HG03060 (cell line): ENCODE data around the gene LRRTM3.

Experiments
- ATAC-seq: cut with Tn5 transposase; IDR thresholded peaks from one replicate; pipeline ENCODE4 v1.9.1; 2021; ENCODE audit warnings: low read depth, moderate number of reproducible peaks; ENCODE audit not compliant: unreplicated experiment

Gene LRRTM3

DNA sequence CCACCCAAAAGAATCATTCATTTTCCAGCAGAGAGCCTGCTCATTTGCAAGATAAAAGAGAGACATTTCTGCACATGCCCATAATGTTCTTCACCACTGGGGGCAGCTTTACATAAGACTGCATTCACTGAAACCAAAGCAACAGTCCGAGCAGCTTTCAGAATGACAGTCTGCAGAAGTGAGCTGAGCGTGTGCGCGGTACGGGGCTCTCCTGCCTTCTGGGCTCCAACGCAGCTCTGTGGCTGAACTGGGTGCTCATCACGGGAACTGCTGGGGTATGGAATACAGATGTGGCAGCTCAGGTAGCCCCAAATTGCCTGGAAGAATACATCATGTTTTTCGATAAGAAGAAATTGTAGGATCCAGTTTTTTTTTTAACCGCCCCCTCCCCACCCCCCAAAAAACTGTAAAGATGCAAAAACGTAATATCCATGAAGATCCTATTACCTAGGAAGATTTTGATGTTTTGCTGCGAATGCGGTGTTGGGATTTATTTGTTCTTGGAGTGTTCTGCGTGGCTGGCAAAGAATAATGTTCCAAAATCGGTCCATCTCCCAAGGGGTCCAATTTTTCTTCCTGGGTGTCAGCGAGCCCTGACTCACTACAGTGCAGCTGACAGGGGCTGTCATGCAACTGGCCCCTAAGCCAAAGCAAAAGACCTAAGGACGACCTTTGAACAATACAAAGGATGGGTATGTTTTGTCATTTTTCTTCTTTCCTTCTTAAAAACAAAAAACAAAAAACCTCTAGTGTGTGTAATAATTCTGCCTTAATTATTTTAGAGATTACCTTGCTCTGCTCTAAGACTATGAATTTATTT is at the start of gene LRRTM3:
Gene LRRTM3, plus strand, starts transcription at position 141 of the 820 bp plus-strand sequence.
- peak; percentile 100 for ATAC-seq

DNA sequence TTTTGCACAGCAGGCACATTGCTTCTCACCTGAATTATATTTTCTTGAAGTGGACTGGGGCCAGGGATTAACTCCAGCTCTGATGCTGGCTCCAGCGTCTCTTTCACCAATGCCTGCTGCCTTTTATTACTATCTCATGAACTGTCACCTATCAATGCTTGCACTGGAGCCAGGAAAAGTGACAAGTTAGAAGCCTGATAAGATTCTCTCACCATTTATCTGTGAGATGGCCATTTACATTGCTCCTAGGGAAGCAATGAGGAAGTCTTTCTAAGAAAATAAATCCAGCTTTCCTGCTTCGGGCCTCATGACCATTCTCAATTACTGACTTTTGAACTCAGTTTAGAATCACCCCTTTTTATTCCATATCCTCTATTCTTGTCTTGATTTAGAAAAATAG is 48.5 kb upstream of the LRRTM3 start:
- ATAC-seq = no peak

DNA sequence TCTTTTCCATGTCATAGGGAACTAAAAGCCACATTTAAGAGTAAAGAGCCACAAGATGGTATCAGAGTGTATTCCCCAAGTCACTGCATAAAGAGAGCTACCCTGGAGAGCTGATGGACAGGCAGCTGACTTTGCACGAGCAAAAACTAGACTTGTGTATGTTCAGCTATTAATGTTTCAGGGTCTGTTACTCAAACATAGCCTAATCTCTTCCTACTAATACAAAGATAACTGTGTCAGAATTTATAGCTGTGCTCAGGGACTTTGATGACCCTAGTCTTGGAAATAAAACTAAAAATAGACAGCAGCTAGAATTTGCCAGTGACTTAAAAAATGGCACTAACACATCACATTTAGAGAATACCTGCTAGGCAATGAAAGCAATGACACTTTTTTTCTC is 45.5 kb upstream of the LRRTM3 start:
- no peak for ATAC-seq

DNA sequence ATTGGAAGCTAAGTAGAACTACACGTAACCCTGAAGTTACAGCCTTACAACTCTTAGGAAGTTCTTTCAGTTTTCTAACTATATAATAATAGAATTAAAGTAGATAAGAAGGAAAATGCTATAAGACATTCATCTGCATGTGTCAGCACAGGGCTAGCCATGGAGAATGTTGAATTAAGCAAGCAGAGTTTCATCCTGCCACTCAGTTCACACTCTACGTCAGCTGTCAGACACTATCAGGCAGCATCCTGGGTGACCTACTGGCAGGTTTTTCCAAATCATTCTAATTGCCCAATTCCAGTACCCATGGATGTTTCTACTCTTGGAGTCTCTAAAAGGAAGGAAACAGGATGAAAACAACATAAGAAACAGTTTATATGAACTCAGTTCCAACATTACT is 45.0 kb upstream of the LRRTM3 start:
- ATAC-seq = no peak

DNA sequence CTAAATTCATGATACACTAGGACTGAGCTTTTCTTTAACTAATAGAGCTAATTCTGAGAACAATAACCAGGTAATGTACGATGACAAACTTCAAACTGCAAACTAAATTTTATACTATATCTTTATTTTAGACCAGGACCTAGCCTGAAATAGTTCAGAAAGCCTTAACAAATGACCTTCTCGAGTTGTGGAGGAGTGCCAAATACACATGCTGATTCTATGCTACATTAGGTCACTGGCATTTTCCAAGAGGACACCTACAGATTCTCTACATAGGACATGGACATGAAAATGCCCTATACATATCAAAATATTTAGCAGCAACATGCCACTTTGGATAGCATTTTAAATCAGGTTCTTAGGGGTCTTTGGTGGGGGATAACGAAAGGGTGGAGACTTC is 44.0 kb upstream of the LRRTM3 start:
- ATAC-seq = no peak

DNA sequence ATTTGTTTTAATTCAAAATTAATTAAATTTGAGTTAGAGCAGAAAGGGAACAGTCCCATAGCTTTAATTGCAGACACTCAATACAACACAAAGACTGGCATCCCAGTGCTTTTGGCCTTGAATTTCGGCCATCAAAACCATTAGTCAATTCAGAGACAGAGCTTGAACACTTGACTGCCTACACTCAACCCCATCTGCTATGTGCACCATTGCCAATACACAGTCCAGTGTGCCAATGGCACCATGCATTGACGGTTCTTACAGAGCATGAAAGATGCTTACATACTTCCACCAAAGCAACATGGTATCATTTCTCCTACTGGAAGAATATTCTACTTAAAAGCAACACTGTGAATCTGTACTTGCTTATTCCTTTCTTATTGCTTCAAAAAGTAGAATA is 43.6 kb upstream of the LRRTM3 start:
- no peak for ATAC-seq

DNA sequence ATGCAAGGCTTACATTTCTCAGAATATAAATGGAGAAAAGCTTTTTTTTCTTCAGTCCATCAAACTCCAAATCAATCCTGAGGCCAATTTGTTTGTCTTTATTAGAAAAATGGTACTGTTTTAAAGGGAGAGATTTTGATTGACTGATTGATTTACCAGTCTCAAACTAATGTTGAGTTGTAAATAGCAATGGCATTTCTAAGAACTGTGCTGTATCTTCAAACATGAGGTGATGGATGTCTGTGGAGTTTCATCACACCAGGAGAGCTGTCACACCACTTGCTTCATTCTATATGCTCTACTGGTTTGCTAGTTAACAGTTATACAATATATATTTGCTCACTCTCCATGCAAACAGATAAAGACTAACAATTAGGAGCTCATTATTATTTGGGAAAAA is 39.0 kb upstream of the LRRTM3 start:
- no peak for ATAC-seq

DNA sequence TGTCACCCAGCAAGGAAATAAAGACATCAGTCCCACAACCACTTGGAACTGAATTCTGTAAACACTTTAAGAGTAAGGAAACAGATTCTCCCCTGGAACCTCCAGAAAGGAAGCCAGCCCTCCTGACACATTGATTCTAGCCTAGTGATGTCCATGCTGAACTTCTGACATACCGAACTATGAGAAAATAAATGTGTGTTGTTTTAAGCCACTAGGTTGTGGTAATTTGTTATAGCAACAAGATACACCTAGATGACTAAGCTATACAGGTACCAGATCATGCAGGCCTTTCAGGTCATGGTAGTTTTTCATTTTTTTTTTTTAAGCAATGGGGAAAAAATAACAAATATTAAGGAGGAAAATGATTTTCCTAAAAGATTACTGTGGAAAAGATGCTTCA is 37.6 kb upstream of the LRRTM3 start:
- ATAC-seq = no peak

DNA sequence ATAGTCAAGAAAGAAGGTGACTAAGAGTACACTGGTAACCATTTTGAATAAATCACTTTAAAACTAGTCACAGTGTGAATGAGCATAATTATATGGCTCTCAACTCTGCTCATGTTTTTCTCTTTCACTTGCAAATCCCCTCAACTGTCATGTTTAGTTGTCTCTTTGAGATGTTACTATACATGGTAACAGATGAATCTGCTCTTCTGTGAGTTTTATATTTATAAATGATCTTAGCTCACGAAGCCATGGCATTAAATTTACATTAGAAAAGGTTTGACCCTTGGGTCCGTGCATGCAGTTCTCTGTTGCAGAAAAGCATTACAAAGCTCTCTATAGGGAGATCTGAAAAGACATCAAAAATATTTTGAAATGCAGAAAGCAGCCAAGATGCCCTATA is 33.0 kb upstream of the LRRTM3 start:
- ATAC-seq = no peak

DNA sequence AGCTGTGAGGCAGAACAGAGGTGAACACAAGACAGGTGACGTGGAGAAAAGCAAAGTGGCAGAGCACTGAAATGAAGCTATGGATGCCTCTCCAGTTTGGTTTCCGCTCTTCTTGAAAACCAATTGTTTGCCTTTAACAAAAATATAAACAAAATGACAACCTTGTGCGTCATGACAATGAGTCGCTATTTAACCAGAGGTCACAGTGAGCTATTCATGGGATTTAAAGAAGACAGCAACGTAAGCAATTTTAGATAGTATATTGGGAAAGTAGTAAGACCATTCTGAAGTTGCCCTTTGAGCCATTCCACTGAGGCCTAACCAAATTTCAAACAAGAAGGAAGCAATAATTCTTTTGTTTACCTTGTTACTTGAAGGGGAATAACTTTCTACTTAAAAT is 15.2 kb upstream of the LRRTM3 start:
- ATAC-seq = no peak

DNA sequence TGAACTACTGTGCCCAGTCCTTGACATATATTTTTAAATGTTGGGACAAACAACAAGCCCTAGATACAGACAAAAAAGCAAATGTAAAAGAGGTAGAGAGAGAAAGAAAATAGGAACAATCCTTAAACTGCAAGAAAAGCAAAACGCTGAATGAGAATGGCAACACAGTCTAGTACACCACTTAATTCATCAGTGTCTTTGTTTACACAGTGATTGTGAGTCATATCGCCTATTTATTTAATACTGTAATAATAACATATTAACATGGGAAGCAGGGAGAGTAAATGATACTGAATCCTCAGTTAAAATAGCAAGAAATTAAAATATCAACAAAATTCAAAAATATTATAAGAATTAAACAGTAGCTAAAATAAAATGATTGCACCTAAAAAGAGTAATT is 9.8 kb upstream of the LRRTM3 start:
- no peak for ATAC-seq

DNA sequence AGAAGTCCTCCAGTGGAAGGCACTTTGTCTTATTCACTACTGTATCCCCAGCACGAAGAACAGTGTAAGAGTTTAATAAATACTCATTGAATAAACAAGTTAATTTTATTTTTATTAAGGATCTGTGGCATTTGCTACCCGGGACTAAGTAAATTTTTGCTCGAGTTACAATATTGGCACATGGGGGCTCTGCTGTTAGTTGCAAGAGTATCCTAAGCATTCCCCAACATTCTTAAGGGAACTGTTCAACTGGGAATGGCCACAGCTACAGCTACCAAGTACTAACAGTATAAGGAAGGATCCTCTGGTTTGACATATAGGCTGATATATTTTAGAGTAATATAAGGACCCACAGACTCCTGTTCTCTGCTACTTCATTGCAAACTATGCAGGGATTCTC is 8.7 kb upstream of the LRRTM3 start:
- ATAC-seq = no peak

DNA sequence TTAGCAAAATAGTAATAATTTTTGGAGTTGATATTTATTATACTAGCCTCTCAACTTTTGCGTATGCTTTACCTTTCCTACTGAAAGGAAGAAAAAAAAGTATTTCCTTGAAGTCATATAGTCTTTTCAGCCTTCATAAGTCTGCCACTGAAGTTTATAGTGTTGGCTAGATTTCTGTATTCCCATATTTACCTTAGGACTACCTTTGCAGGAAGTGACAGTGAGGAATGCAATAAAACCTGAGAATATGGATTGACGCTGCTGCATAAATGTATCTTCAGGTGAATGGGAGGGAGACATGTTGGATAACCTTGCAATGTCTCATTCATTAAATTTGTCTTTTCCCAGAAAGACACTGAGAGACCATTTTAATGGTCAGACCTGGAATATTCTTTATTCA is 6.6 kb upstream of the LRRTM3 start:
- ATAC-seq = no peak

DNA sequence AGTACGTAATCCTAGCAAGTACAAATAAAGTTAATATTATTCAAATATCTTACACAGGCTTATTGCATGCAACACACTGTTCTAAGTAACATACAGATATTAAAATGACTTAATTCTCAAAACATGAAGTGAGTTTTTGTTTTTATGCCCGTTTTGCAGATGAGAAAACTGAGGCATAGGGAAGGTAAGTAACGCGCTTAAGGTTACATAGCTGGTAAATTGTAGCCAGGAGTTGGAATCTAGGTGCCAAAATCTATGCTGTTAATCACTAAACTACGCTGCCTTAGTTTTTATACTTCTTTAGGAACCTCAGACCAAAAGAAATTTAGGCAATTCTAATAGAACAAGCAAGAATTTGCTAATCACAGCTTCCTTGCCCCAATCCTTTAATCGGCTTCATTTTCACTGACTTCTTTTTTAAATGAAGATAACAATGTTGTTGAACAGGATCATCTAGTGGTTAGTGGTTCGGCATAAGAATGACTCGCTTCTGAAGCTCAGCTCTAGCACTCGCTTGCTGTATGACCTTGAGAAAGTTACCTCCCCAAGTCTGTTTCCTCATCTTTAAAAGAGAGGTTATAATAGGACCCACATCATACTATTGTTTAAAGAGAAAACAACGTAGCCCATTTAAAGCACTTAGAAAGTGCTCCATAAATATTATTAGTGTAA is 1.0 kb upstream of the LRRTM3 start:
- ATAC-seq = no peak

DNA sequence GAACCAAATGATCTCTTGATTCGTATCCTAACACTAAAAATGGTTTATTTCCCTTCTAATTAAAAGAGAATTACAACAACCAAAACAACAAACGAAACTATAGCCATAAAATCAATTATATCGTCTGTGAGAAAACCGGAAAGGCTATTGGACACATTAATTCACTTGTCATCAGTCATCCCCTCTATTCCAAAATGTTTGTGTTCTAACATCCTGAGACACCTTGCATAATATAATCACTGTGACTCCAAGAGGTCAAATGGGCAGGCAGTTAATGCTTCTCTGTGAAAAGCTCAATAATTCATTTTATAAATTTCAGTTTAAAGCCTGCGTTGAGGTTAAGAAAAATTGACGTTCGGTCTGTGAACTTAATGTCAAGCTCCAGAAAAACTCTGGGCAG is 463 bp upstream of the LRRTM3 start:
- ATAC-seq = no peak

DNA sequence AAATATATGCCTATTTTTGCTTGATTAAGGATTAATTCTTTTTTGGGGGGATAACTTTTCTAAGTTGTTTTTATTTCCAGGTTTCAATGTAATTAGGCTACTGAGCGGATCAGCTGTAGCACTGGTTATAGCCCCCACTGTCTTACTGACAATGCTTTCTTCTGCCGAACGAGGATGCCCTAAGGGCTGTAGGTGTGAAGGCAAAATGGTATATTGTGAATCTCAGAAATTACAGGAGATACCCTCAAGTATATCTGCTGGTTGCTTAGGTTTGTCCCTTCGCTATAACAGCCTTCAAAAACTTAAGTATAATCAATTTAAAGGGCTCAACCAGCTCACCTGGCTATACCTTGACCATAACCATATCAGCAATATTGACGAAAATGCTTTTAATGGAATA is 1.0 kb downstream of the LRRTM3 start:
- ATAC-seq = no peak

DNA sequence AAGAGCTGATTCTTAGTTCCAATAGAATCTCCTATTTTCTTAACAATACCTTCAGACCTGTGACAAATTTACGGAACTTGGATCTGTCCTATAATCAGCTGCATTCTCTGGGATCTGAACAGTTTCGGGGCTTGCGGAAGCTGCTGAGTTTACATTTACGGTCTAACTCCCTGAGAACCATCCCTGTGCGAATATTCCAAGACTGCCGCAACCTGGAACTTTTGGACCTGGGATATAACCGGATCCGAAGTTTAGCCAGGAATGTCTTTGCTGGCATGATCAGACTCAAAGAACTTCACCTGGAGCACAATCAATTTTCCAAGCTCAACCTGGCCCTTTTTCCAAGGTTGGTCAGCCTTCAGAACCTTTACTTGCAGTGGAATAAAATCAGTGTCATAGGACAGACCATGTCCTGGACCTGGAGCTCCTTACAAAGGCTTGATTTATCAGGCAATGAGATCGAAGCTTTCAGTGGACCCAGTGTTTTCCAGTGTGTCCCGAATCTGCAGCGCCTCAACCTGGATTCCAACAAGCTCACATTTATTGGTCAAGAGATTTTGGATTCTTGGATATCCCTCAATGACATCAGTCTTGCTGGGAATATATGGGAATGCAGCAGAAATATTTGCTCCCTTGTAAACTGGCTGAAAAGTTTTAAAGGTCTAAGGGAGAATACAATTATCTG is 1.6 kb downstream of the LRRTM3 start:
- no peak for ATAC-seq

DNA sequence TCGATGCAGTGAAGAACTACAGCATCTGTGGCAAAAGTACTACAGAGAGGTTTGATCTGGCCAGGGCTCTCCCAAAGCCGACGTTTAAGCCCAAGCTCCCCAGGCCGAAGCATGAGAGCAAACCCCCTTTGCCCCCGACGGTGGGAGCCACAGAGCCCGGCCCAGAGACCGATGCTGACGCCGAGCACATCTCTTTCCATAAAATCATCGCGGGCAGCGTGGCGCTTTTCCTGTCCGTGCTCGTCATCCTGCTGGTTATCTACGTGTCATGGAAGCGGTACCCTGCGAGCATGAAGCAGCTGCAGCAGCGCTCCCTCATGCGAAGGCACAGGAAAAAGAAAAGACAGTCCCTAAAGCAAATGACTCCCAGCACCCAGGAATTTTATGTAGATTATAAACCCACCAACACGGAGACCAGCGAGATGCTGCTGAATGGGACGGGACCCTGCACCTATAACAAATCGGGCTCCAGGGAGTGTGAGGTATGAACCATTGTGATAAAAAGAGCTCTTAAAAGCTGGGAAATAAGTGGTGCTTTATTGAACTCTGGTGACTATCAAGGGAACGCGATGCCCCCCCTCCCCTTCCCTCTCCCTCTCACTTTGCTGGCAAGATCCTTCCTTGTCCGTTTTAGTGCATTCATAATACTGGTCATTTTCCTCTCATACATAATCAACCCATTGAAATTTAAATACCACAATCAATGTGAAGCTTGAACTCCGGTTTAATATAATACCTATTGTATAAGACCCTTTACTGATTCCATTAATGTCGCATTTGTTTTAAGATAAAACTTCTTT is 2.3 kb downstream of the LRRTM3 start:
- no peak for ATAC-seq

DNA sequence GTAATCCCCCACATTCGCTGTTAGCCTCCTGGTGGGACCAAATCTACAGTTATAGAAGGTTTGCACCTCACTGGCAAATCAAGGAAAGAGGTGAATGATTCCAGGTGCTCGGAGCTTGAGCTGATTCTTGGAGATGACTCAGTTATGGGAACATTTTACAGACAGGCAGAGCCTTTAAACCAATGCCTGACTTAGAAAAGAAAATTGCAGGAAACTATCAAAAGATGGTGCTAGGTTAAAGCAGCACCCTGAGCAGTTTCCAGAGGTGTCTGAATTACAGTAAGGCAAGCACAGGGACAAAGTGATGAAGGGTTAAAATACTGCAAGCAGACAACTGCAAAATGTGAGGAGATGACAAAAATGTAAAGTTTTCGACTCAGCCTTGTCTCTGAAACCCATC is 2.9 kb downstream of the LRRTM3 start:
- ATAC-seq = no peak

DNA sequence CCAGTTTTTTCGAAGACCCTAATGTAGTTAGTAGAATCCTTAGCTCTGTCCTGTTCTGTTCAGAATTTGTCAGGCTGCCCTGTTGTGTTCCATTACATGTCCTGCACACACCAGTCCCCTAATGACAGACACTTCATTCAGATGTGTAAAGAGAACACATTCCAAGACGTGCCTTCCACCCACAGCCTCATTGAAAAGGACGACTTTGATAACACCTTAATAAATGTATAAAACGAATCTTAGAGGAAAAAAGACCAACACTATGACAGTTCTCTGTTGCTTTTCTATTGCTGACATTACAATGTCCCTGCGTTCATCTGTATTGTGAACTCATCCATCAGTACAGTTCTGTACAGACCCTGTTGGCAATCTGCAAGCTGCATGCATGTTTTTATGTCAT is 3.5 kb downstream of the LRRTM3 start:
- no peak for ATAC-seq
